Measurements from ENCODE around the gene AP3S2. TPM values are rescaled to one million over a fixed set of nuclear protein-coding genes. Genes with fewer than 3 reads are reported as not detected.

Gene AP3S2
- total RNA-seq, 4 donors from 2014 or later, result 18.2 to 49.0 (median 30.3) TPM

DNA sequence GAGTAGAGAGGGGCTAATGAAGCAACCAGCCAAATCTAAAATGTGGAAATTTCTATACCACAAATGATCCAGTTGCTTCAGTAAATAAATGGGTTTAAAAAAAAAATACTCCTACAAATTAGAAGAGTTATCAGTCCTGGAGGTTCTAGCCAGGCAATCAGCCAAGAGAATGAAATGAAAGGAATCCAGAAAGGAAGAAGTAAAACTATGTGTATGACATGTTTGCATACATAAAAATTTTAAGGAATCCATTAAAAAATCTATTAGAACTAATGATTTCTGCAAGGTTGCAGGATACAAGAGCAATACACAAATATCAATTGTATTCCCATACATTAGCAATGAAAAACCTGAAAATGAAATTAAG lies 108.0 kb downstream of the AP3S2 start:
- peaks cover 14 to 50% (median 21%) of the 10 kb centered on the region in 3 donors for H3K4me1 ChIP-seq
- no peak overlapping the region for H3K4me3 ChIP-seq
- DNase-seq, result no peak
- peaks cover 0 to 7% (median 0%) of the 10 kb centered on the region in 3 donors for H3K36me3 ChIP-seq
- TF ChIP-seq, protein P1, sequence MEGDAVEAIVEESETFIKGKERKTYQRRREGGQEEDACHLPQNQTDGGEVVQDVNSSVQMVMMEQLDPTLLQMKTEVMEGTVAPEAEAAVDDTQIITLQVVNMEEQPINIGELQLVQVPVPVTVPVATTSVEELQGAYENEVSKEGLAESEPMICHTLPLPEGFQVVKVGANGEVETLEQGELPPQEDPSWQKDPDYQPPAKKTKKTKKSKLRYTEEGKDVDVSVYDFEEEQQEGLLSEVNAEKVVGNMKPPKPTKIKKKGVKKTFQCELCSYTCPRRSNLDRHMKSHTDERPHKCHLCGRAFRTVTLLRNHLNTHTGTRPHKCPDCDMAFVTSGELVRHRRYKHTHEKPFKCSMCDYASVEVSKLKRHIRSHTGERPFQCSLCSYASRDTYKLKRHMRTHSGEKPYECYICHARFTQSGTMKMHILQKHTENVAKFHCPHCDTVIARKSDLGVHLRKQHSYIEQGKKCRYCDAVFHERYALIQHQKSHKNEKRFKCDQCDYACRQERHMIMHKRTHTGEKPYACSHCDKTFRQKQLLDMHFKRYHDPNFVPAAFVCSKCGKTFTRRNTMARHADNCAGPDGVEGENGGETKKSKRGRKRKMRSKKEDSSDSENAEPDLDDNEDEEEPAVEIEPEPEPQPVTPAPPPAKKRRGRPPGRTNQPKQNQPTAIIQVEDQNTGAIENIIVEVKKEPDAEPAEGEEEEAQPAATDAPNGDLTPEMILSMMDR (IDR thresholded peaks at IDR 0.05), result no peak
- no peak for TF ChIP-seq POLR2A (IDR thresholded peaks at IDR 0.05)
- intact Hi-C loops (cut with DNase I), result no loop called here
- no peak overlapping the region for H3K27ac ChIP-seq
- no peaks in the 10 kb centered on the region for H3K27me3 ChIP-seq
- peaks cover 0 to 12% (median 0%) of the 10 kb centered on the region in 3 donors for H3K9me3 ChIP-seq

DNA sequence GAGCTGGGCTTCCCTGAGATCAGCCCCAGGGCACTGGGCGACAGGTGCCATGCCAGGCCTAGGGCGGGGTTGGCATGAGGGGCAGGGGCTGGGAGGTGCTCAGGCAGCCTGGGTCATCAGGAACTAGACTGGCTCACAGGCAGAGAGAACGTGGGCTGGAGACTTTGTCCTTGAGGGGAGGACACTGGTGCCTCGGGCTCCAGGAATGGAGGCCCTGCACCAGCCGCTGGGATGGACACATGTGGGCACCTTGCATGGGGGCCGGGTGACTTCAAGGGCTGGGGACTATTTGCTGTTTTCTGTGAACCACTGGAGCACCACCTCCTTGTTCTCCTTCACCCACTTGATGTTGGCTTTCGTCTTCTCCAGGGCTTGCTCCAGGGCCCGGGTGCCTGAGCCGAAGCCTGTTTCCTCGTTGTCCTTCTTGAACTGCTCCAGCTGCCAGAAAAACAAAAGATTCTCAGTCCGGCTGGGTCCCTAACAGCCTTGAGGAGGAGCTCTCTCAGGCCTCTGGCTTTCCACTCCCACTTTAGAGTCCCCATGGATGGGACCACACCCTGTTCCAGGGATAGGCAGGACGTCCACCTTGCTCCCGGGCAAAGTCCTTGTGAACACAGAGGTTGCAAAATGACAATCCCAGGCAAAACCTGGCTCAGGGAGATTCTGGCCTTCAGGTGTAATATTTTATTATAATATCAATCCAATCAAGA lies 108.6 kb downstream of the AP3S2 start:
- Histone ChIP-seq H3K4me1 (peaks cover 18 to 56% (median 26%) of the 10 kb centered on the region in 3 donors), H3K9me3 (peaks cover 0 to 12% (median 0%) of the 10 kb centered on the region in 3 donors), H3K27me3 (no peaks in the 10 kb centered on the region), H3K4me3 (no peak overlapping the region), H3K36me3 (peaks cover 0 to 7% (median 0%) of the 10 kb centered on the region in 3 donors), H3K27ac (peak overlapping the region in 1 of 4 donors; percentile 15)
- intact Hi-C loops (cut with DNase I), result no loop called here
- TF ChIP-seq, protein P1 (IDR thresholded peaks at IDR 0.05), result no peak
- TF ChIP-seq POLR2A (IDR thresholded peaks at IDR 0.05), result no peak
- DNase-seq, result no peak
- 80 to 86% methylated on average over 5 to 7 of the region's 13 CpGs for WGBS, 2 donors

DNA sequence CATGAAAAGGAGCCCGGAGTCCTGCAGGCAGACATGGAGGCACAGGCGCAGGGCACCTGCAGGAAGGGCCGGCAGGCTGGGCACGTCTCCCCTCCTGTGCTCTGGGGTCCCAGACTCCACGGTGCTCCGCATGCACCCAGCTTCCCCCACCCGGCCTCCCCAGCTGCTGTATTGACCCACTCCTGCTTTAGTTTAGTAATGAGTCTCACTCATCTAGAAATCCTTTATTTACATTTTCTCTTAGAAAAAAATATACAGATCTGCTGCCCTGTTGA lies 109.2 kb downstream of the AP3S2 start:
- peaks cover 18 to 60% (median 27%) of the 10 kb centered on the region in 3 donors for H3K4me1 ChIP-seq
- TF ChIP-seq, protein P1 (IDR thresholded peaks at IDR 0.05), result no peak
- TF ChIP-seq POLR2A (IDR thresholded peaks at IDR 0.05), result no peak
- H3K4me3 ChIP-seq, result no peak overlapping the region
- H3K36me3 ChIP-seq, result peaks cover 0 to 7% (median 0%) of the 10 kb centered on the region in 3 donors
- H3K9me3 ChIP-seq, result peaks cover 0 to 12% (median 0%) of the 10 kb centered on the region in 3 donors
- DNase-seq, result no peak
- no peak overlapping the region for H3K27ac ChIP-seq
- H3K27me3 ChIP-seq, result no peaks in the 10 kb centered on the region
- 84 to 94% methylated on average over 5 to 6 of the region's 7 CpGs for WGBS, 2 donors
- intact Hi-C loops (cut with DNase I), result no loop called here

DNA sequence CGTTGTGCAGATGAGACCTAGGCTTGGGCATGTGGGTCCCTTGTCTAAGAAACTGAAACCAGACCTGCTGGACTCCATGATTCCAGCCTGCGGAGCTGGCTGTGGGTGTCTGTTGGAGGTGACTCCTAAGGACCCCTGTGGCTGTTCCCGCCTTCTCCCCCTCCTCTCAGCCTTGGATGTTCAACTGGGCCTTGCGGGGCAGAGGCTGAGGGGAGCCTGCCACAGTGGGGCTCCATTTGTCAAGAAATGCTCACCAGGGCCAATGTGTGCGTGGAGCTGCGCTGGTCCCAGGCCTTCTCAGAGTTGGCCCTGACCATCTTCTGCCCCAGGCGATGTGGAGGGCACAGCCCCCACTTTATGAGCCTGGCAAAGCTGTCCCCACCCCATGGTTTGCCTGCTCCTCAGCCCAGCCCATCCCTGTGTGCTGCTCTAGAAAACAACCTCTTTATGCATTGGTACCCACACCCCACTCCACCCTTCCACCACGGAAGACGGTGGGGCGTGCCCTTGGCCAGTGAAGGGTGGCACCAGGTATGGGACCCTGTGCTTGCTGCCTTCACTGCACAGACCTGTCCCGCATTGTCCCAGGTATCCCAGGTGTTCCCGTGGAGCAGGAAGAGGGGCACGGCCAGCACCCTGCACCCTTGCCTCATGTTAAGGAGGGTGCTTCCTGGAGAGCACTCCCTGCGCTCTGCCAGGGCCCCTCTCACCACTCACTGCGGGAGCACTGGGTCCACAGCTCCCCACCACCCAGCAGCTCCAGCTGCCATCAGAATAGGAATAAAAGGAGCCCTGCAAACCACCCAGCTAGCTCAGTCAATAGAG lies 109.7 kb downstream of the AP3S2 start:
- WGBS, 2 donors, result 80% methylated on average over 5 of the region's 15 CpGs; no CpG with 5 or more reads in 1 of the 2 donors
- intact Hi-C loops (cut with DNase I), result no loop called here
- Histone ChIP-seq H3K4me3 (no peak overlapping the region), H3K36me3 (peaks cover 0 to 7% (median 0%) of the 10 kb centered on the region in 3 donors), H3K4me1 (peaks cover 18 to 66% (median 27%) of the 10 kb centered on the region in 3 donors), H3K27me3 (no peaks in the 10 kb centered on the region), H3K27ac (no peak overlapping the region), H3K9me3 (peaks cover 0 to 12% (median 0%) of the 10 kb centered on the region in 3 donors)
- DNase-seq, result no peak
- no peak for TF ChIP-seq POLR2A (IDR thresholded peaks at IDR 0.05)
- TF ChIP-seq, protein P1 (IDR thresholded peaks at IDR 0.05), result no peak

Data from esophagus squamous epithelium (tissue), 5 donors.